T-helper 2 cell treated with Interferon-gamma antibody and Interleukin-4, amounts not matched to agents 100 ng/mL and 5 ng/mL, for 36 hours (primary cell): ENCODE data around the gene OSBPL5. TPM values are rescaled to one million over a fixed set of nuclear protein-coding genes. Genes with fewer than 3 reads are reported as not detected.

ENCODE experiments used
- intact Hi-C: fragments of 100-400 bp; cut with micrococcal nuclease; formaldehyde crosslinking; loops from one replicate; pipeline ENCODE4 v1.15.1; 2023
- total RNA-seq: library from RNA; stranded (reverse); gene quantifications from 2 replicates; pipeline ENCODE4 v1.2.3, GENCODE V29; 2022

OSBPL5 gene, protein sequence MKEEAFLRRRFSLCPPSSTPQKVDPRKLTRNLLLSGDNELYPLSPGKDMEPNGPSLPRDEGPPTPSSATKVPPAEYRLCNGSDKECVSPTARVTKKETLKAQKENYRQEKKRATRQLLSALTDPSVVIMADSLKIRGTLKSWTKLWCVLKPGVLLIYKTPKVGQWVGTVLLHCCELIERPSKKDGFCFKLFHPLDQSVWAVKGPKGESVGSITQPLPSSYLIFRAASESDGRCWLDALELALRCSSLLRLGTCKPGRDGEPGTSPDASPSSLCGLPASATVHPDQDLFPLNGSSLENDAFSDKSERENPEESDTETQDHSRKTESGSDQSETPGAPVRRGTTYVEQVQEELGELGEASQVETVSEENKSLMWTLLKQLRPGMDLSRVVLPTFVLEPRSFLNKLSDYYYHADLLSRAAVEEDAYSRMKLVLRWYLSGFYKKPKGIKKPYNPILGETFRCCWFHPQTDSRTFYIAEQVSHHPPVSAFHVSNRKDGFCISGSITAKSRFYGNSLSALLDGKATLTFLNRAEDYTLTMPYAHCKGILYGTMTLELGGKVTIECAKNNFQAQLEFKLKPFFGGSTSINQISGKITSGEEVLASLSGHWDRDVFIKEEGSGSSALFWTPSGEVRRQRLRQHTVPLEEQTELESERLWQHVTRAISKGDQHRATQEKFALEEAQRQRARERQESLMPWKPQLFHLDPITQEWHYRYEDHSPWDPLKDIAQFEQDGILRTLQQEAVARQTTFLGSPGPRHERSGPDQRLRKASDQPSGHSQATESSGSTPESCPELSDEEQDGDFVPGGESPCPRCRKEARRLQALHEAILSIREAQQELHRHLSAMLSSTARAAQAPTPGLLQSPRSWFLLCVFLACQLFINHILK
- 3.0 and 3.7 TPM in 2 replicates for total RNA-seq

- intact Hi-C loops: no loop called here
These were observed at the start of gene OSBPL5 for GRCh38 chr11:3165152-3165705. OSBPL5 (minus strand) TSS chr11:3165310; CDS start chr11:3129148, 36,162 bp downstream.

DNA sequence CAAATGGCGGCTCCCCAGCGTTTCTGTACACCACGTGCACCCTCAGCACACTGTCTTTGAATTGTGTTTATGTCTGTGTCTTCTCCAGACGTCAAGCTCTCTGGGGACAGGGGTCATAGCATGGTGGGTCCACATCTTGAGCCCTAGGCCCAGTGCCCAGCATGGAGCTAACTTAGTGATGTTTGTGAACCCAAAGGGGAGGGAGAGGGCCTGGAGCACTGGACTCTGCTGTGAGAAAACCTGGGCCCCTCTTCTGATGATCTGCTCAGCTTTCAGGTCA, 49.2 kb upstream of the OSBPL5 start:
- intact Hi-C loops: no loop called here

DNA sequence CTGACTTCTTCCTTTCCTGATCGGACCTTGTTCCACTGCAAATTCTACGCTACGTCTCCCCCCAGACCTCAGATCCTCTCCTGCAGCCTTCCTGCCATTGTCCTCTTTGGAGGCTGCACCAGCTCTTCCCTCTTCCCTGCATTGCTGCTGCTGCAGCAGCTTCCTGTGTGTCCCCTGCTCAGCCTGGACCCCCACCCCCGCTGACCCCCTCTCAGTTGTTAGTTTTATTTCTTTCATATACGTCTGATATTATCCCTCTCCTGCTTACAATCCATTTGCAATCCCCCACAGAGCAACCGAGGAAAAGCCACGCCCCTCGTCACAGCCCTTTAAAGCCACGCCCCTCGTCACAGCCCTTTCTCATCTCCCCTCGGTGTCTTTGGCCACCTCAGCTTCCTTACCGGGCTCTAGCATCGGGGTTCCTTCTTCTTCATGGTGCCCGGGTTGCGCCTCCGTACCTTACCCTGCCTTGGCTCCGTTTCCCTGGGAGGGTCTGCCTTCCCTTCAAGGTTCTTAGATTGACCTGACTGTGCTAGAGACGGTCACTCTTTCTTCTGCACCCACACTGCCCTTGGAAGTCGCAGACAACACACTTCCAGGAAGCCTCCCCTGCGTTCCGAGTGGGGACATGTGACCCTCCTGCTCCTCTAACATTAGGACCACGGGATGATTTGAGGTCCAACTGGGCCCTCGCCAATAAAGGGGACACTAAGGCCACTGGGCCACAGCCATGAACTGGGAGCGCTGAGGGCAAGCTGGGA, 48.7 kb upstream of the OSBPL5 start:
- intact Hi-C loops: no loop called here

DNA sequence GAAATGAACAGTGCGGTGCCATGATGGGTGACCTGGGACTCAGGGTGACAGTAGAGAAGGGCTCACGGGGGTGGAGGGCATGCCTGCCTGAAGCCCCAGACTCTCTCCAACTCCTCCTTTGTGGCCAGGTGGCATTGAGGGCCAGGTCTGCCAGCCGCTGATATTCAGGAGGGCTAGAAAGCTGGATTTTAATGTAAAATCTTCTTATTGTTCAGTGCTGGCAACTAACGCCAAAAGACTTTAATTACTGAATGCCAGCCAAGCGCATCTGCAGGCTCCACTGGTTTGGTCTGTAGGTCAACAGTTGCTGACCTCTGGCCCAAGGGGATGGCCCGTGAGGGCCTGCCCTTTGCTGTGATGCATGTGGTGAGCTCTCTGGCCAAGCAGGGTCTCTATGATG, 43.2 kb upstream of the OSBPL5 start:
- intact Hi-C loops: no loop called here

GRCh38 chr11:3207526-3208189, 42.5 kb upstream of the OSBPL5 start:
- intact Hi-C loops: no loop called here

DNA sequence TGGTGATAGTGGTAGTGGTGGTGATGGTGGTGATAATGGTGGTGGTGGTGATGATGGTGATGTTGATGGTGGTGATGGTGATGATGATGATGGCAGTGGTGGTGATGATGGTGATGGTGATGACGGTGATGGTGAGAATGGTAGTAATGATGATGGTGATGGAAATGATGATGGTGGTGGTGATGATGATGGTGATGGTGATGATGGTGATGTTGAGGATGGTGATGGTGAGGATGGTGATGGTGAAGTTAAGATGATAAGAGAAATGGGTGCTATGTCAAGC, 41.8 kb upstream of the OSBPL5 start:
- intact Hi-C loops: no loop called here

- intact Hi-C loops: no loop called here
These were observed 41.2 kb upstream of the OSBPL5 start for GRCh38 chr11:3206156-3206921.

- intact Hi-C loops: no loop called here
These were observed 40.4 kb upstream of the OSBPL5 start for GRCh38 chr11:3205261-3206155.

- intact Hi-C loops: no loop called here
These were observed 39.3 kb upstream of the OSBPL5 start for GRCh38 chr11:3204141-3205015.

GRCh38 chr11:3203221-3204043, 38.3 kb upstream of the OSBPL5 start:
- intact Hi-C loops: no loop called here

GRCh38 chr11:3202759-3203158, 37.6 kb upstream of the OSBPL5 start:
- intact Hi-C loops: no loop called here

- intact Hi-C loops: no loop called here
These were observed 37.2 kb upstream of the OSBPL5 start for GRCh38 chr11:3202305-3202704.

GRCh38 chr11:3201677-3202181, 36.6 kb upstream of the OSBPL5 start:
- intact Hi-C loops: no loop called here

DNA sequence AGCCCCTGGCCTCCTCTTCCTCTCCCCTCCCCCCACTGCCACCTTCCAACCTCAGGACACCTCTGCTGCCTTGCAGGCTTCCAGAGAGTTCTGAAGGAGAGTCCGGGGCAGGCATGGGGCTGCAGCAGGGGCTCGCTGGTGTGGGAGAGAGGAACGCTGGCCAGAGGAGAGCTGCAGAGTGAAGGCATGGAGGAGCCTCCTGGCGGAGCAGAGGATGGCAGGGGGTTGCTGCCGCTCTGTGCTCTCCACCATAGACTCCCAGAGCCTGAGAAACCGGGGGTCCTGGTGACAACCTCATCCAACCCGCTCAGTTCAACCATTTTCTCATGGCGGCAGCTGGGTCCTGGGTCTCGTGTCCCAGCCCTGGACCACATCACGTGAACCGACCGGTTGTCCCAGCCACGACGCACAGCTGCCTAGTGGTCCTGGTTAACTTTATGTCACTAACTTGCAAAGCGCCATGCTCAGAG, 36.0 kb upstream of the OSBPL5 start:
- intact Hi-C loops: no loop called here

DNA sequence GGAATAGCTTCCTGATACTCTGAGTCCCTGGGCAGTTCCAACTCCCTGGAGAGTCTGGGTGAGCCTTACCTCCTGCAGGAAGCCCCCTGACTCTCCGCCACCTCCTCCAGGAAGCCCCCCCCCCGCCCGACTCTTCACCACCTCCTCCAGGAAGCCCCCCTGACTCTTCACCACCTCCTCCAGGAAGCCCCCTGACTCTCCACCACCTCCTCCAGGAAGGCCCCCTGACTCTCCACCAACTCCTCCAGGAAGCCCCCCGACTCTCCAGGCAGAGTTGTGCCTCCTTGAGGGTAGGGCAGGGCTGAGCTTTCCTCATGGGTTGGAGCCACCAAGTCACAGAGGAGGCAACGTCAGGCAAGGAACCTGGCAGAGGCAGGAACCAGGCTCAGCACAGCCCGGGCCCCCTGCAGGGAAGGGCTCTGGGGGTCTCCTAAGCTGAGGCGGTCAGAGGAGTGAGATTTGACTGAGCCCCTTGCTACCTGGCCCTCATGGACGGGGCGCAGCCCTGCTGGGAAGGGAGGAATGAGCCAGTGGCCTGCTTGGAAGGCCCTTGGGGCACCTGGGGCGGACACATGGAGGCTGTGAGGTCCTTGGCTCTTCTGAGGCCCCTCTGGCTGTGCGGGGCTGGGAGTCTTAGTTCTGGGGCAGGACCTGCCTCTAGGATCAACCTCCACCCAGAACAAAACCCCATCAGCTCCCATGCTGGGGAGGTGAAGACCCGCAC, 35.4 kb upstream of the OSBPL5 start:
- intact Hi-C loops: no loop called here

DNA sequence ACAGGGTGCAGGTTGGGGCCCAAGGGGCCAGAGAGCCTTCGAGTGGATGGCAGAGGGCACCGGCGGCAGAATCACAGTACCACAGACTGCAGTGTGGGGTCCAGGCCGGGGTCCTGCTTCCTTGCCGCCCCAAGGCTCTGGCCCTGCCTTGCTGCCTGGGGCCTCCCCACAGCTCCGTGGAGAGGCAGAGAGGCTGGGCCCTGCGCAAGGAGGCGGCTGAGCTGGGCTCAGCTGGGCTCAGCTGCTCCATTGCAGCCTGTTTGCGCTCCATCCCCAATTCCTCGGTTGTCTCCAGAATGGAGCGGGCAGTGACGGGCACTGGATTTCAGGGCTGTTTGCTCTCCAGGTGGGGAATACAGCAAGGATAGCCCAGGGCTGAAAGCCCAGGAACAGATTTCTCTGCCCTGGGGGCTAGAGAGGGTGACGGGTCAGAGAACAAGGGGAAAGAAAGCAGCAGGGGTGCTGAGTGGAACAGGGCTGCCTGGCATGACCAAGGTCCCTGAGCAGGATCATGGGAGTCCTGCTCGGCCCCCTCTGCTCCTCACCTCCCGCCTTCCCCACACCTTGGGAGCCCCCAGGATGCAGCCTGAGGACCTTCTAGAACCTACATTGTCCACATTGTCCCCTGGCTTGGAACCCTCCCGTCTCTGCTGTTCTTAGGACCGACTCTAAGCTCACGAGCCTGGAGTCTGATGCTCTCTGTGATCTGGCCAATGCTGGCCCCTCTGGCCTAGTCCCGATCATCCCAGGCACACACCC, 34.6 kb upstream of the OSBPL5 start:
- intact Hi-C loops: no loop called here
